ENCODE measurements around the gene FRMD8. TPM values are rescaled to one million over a fixed set of nuclear protein-coding genes. Genes with fewer than 3 reads are reported as not detected.

FRMD8 gene
- total RNA-seq, 1 experiment from 2014 or later, result 22.7 TPM

DNA sequence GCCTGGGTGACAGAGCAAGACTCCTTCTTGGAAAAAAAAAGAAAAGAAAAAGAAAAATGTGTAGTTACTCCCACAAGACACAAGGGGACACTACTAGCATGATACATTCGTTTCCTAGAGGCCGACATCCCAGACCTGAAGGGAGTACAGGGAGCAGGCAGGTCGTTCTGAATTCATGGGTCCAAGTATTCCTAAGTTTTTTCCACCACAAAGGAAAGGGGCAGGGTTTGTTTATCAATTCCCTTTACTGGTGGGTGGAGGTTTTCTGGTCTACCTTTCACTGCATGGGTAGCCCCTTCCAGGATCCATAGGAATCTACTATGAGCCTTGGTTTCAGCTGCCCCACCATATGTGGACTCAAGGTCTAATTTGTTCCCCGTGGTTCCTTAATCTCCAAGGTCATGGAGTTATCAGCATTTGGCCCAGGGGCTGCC lies 20.1 kb upstream of the FRMD8 start:
- Mint-ChIP-seq H3K36me3 (ENCODE audit: insufficient read depth in 1 of 3, low read depth in 3 of 3) (no peaks in the 10 kb centered on the region), H3K27ac (no peak overlapping the region), H3K4me3 (no peak overlapping the region), H3K4me1 (no peaks in the 10 kb centered on the region; a peak in 1 of 4 replicates), H3K9me3 (no peaks in the 10 kb centered on the region), H3K27me3 (ENCODE audit: low read depth) (peaks cover 15% of the 10 kb centered on the region)
- H2BK15ac ChIP-seq (ENCODE audit: low read depth, low read length), result no peak overlapping the region
- H3K4ac ChIP-seq (ENCODE audit: low read depth, low read length), result no peak overlapping the region
- no peak overlapping the region for H4K8ac ChIP-seq (replicated peaks; ENCODE audit: insufficient read length, low read depth, low read length)
- no peak overlapping the region for H3K56ac ChIP-seq (ENCODE audit: insufficient read length, low read depth, low read length)
- no peak overlapping the region for H3K14ac ChIP-seq (ENCODE audit: insufficient read depth, low read length)
- TF ChIP-seq, protein P1, sequence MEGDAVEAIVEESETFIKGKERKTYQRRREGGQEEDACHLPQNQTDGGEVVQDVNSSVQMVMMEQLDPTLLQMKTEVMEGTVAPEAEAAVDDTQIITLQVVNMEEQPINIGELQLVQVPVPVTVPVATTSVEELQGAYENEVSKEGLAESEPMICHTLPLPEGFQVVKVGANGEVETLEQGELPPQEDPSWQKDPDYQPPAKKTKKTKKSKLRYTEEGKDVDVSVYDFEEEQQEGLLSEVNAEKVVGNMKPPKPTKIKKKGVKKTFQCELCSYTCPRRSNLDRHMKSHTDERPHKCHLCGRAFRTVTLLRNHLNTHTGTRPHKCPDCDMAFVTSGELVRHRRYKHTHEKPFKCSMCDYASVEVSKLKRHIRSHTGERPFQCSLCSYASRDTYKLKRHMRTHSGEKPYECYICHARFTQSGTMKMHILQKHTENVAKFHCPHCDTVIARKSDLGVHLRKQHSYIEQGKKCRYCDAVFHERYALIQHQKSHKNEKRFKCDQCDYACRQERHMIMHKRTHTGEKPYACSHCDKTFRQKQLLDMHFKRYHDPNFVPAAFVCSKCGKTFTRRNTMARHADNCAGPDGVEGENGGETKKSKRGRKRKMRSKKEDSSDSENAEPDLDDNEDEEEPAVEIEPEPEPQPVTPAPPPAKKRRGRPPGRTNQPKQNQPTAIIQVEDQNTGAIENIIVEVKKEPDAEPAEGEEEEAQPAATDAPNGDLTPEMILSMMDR (conservative IDR thresholded peaks at IDR 0.05), result peak; percentile 82
- no peak overlapping the region for H2BK12ac ChIP-seq (ENCODE audit: insufficient read length, low read depth, low read length)
- no peak overlapping the region for H2BK5ac ChIP-seq (ENCODE audit: insufficient read length, low read length)
- H2BK120ac ChIP-seq (ENCODE audit: low read depth, low read length, poor library complexity, severe bottlenecking), result no peak overlapping the region
- no peak overlapping the region for H3T11ph ChIP-seq (ENCODE audit: low read length)
- no peaks in the 10 kb centered on the region for H3K79me2 ChIP-seq (ENCODE audit: insufficient read depth, low read length)
- H2AK5ac ChIP-seq (ENCODE audit: insufficient read length, low read length), result no peak overlapping the region
- no CpG with 5 or more reads among the region's 4 CpGs for WGBS (ENCODE audit: extremely low coverage, insufficient read length, low lambda C conversion rate)
- no peaks in the 10 kb centered on the region for H4K20me1 ChIP-seq (ENCODE audit: control insufficient read depth, insufficient read depth, insufficient read length)
- H3K4me2 ChIP-seq (ENCODE audit: insufficient read depth, insufficient read length, low read length), result no peak overlapping the region
- H3K23me2 ChIP-seq (ENCODE audit: insufficient read length, low read depth, low read length, poor library complexity, severe bottlenecking), result no peaks in the 10 kb centered on the region
- no peak overlapping the region for H4K91ac ChIP-seq (ENCODE audit: insufficient read length, low read depth, low read length)
- no peaks in the 10 kb centered on the region for H3K9me3 ChIP-seq (ENCODE audit: control insufficient read depth, low read depth, low read length)
- H3K18ac ChIP-seq (ENCODE audit: insufficient read length, low read depth, low read length), result no peak overlapping the region
- H4K5ac ChIP-seq (ENCODE audit: insufficient read length, low read depth, low read length), result no peak overlapping the region
- no peak overlapping the region for H3K23ac ChIP-seq (ENCODE audit: insufficient read length, low read depth, low read length)
- H2BK20ac ChIP-seq (ENCODE audit: low read depth, low read length, poor library complexity, severe bottlenecking), result no peak overlapping the region
- no peaks in the 10 kb centered on the region for H3K79me1 ChIP-seq (ENCODE audit: insufficient read depth, low read depth, low read length, poor library complexity, severe bottlenecking)
- no peaks in the 10 kb centered on the region; the same call in 1 of the 2 replicates for H3K27me3 ChIP-seq (ENCODE audit: insufficient read depth, low read length)
- DNase-seq, result peak; percentile 61
- no peaks in the 10 kb centered on the region for H3K4me1 ChIP-seq (ENCODE audit: insufficient read depth, low read length)
- H2AFZ ChIP-seq (ENCODE audit: low read length), result peak overlapping the region; percentile 74
- no peak overlapping the region for H3K9ac ChIP-seq (ENCODE audit: extremely low read depth, insufficient read length, low read length)
- H3K27ac ChIP-seq (ENCODE audit: insufficient read length, low read depth, low read length), result no peak overlapping the region

All from H9 (cell line).